H1 (cell line): ENCODE data around the gene GALNT13. TPM values are rescaled to one million over a fixed set of nuclear protein-coding genes. Genes with fewer than 3 reads are reported as not detected.

Experiments used
- CHD1 ChIP-seq: IDR thresholded peaks from 2 replicates; pipeline ENCODE4 v1.6.1; 2012; ENCODE audit warnings: low read depth, low read length, improper control_type of control experiment
- GABPA ChIP-seq: IDR thresholded peaks from 2 replicates; pipeline ENCODE4 v1.6.1; 2011; ENCODE audit warnings: mild to moderate bottlenecking, low read length, moderate library complexity, borderline replicate concordance; ENCODE audit not compliant: insufficient read depth
- KDM4A ChIP-seq: IDR thresholded peaks from one replicate; pipeline ENCODE4 v1.7.1; 2012; ENCODE audit warnings: low read depth, mild to moderate bottlenecking, moderate library complexity, low read length, inconsistent platforms; ENCODE audit not compliant: severe bottlenecking
- KDM5A ChIP-seq: fragments of 200-600 bp; IDR thresholded peaks from 2 replicates; pipeline ENCODE4 v1.7.1; 2012; ENCODE audit warnings: mild to moderate bottlenecking, low read length, inconsistent platforms, mixed read lengths
- TAF1 ChIP-seq: IDR thresholded peaks from 2 replicates; pipeline ENCODE4 v1.6.1; 2011; ENCODE audit warnings: mild to moderate bottlenecking, low read depth, low read length
- ZNF274 ChIP-seq: IDR thresholded peaks from 2 replicates; pipeline ENCODE4 v1.7.0; 2012; ENCODE audit warnings: low read length, borderline replicate concordance; ENCODE audit errors: extremely low read depth
- polyA plus RNA-seq, 7 experiments: library from polyadenylated mRNA; depleted of rRNA in 3 of 7; stranded (reverse) in 5 of 7; unstranded in 2 of 7; fragments of >200 nt in 5 of 7; fragments of 200-250 nt in 2 of 7; gene quantifications; 1 replicate in 5 of 7; 2 replicates in 1 of 7; 4 replicates in 1 of 7; pipeline versions ENCODE4 v1.2.1 to v1.2.3, GENCODE V29; 2011 to 2013; ENCODE audit warnings: missing spikeins in 2 of 7, mixed read lengths in 2 of 7
- total RNA-seq: library from RNA; stranded (reverse); fragmentation: NEBNext Ultra II Directional; extraction: Animal tissue kit (Norgen Biotek cat#: 25700); gene quantifications from 2 replicates; pipeline ENCODE4 v1.2.1, GENCODE V29; 2021
- TF ChIP-seq, protein P1 (sequence below): fragments of 300-600 bp; sonication (generic); IDR thresholded peaks from 2 replicates; pipeline ENCODE4 v1.7.1; 2012; ENCODE audit warnings: low read length, moderate library complexity, mild to moderate bottlenecking, inconsistent platforms; ENCODE audit not compliant: insufficient replicate concordance
- TF ChIP-seq, protein P2 (sequence below), 3 experiments: IDR thresholded peaks; 1 replicate in 2 of 3; 2 replicates in 1 of 3; pipeline versions ENCODE4 v1.5.1 to v1.6.1; 2011; ENCODE audit warnings: low read length in 3 of 3, mild to moderate bottlenecking in 3 of 3, inconsistent platforms in 2 of 3, low read depth in 1 of 3, moderate library complexity in 1 of 3; ENCODE audit not compliant: insufficient read depth in 1 of 3; ENCODE audit errors: control extremely low read depth in 1 of 3

Gene GALNT13
- total and polyA plus RNA-seq, 2 of the 8 experiments (the other 6 are each of a cell fraction or from before 2014, with no cell fraction given): 3.2 to 9.6 TPM

DNA sequence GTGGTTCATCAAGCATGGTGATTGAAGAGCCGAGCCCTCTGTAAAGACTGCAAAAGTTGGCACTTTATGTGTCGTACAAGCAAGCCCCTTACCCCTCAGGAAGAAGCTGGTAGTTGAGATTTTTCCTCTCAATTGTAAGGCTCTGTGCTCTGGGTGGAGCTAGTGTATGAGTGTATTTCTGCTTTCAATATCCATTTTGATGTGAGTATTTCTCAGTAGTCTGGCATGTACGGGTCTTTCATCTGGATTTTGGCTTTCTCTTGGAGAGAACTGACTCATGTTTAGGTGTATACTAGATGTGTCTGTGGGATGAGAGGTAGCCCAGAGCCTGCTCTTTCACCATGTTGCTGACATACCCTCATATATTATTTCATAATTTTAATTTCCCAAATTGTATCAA lies 420.2 kb downstream of the GALNT13 start (continued):
- TF ChIP-seq, protein P1, sequence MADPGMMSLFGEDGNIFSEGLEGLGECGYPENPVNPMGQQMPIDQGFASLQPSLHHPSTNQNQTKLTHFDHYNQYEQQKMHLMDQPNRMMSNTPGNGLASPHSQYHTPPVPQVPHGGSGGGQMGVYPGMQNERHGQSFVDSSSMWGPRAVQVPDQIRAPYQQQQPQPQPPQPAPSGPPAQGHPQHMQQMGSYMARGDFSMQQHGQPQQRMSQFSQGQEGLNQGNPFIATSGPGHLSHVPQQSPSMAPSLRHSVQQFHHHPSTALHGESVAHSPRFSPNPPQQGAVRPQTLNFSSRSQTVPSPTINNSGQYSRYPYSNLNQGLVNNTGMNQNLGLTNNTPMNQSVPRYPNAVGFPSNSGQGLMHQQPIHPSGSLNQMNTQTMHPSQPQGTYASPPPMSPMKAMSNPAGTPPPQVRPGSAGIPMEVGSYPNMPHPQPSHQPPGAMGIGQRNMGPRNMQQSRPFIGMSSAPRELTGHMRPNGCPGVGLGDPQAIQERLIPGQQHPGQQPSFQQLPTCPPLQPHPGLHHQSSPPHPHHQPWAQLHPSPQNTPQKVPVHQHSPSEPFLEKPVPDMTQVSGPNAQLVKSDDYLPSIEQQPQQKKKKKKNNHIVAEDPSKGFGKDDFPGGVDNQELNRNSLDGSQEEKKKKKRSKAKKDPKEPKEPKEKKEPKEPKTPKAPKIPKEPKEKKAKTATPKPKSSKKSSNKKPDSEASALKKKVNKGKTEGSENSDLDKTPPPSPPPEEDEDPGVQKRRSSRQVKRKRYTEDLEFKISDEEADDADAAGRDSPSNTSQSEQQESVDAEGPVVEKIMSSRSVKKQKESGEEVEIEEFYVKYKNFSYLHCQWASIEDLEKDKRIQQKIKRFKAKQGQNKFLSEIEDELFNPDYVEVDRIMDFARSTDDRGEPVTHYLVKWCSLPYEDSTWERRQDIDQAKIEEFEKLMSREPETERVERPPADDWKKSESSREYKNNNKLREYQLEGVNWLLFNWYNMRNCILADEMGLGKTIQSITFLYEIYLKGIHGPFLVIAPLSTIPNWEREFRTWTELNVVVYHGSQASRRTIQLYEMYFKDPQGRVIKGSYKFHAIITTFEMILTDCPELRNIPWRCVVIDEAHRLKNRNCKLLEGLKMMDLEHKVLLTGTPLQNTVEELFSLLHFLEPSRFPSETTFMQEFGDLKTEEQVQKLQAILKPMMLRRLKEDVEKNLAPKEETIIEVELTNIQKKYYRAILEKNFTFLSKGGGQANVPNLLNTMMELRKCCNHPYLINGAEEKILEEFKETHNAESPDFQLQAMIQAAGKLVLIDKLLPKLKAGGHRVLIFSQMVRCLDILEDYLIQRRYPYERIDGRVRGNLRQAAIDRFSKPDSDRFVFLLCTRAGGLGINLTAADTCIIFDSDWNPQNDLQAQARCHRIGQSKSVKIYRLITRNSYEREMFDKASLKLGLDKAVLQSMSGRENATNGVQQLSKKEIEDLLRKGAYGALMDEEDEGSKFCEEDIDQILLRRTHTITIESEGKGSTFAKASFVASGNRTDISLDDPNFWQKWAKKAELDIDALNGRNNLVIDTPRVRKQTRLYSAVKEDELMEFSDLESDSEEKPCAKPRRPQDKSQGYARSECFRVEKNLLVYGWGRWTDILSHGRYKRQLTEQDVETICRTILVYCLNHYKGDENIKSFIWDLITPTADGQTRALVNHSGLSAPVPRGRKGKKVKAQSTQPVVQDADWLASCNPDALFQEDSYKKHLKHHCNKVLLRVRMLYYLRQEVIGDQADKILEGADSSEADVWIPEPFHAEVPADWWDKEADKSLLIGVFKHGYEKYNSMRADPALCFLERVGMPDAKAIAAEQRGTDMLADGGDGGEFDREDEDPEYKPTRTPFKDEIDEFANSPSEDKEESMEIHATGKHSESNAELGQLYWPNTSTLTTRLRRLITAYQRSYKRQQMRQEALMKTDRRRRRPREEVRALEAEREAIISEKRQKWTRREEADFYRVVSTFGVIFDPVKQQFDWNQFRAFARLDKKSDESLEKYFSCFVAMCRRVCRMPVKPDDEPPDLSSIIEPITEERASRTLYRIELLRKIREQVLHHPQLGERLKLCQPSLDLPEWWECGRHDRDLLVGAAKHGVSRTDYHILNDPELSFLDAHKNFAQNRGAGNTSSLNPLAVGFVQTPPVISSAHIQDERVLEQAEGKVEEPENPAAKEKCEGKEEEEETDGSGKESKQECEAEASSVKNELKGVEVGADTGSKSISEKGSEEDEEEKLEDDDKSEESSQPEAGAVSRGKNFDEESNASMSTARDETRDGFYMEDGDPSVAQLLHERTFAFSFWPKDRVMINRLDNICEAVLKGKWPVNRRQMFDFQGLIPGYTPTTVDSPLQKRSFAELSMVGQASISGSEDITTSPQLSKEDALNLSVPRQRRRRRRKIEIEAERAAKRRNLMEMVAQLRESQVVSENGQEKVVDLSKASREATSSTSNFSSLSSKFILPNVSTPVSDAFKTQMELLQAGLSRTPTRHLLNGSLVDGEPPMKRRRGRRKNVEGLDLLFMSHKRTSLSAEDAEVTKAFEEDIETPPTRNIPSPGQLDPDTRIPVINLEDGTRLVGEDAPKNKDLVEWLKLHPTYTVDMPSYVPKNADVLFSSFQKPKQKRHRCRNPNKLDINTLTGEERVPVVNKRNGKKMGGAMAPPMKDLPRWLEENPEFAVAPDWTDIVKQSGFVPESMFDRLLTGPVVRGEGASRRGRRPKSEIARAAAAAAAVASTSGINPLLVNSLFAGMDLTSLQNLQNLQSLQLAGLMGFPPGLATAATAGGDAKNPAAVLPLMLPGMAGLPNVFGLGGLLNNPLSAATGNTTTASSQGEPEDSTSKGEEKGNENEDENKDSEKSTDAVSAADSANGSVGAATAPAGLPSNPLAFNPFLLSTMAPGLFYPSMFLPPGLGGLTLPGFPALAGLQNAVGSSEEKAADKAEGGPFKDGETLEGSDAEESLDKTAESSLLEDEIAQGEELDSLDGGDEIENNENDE: no peak
- TF ChIP-seq ZNF274: no peak
- TF ChIP-seq CHD1: no peak
- TF ChIP-seq KDM4A: no peak
- TF ChIP-seq, protein P2, sequence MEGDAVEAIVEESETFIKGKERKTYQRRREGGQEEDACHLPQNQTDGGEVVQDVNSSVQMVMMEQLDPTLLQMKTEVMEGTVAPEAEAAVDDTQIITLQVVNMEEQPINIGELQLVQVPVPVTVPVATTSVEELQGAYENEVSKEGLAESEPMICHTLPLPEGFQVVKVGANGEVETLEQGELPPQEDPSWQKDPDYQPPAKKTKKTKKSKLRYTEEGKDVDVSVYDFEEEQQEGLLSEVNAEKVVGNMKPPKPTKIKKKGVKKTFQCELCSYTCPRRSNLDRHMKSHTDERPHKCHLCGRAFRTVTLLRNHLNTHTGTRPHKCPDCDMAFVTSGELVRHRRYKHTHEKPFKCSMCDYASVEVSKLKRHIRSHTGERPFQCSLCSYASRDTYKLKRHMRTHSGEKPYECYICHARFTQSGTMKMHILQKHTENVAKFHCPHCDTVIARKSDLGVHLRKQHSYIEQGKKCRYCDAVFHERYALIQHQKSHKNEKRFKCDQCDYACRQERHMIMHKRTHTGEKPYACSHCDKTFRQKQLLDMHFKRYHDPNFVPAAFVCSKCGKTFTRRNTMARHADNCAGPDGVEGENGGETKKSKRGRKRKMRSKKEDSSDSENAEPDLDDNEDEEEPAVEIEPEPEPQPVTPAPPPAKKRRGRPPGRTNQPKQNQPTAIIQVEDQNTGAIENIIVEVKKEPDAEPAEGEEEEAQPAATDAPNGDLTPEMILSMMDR (IDR thresholded peaks at IDR 0.05; ENCODE audit: control extremely low read depth in 1 of 3, insufficient read depth in 1 of 3, low read depth in 1 of 3, low read length in 3 of 3): no peak
- TF ChIP-seq GABPA: no peak
- TF ChIP-seq TAF1: no peak
- TF ChIP-seq KDM5A: no peak
- TF ChIP-seq, all 59 proteins: peak for 0
